GM12874 (cell line): ENCODE results near the gene CORO2A.

Source experiments
- CTCF ChIP-seq: IDR thresholded peaks from 2 replicates; pipeline ENCODE4 v1.5.1; 2011; ENCODE audit warnings: low read depth, mild to moderate bottlenecking, control low read depth, low read length, moderate library complexity; ENCODE audit not compliant: insufficient read depth

CORO2A gene

GRCh38 chr9:98232926-98233325 lies 40.5 kb upstream of the CORO2A start:
- TF ChIP-seq CTCF: no peak

GRCh38 chr9:98231770-98232478 lies 39.5 kb upstream of the CORO2A start:
- TF ChIP-seq CTCF: no peak

GRCh38 chr9:98230789-98231188 lies 38.4 kb upstream of the CORO2A start:
- TF ChIP-seq CTCF: no peak

GRCh38 chr9:98230304-98230703 lies 37.9 kb upstream of the CORO2A start:
- TF ChIP-seq CTCF: no peak

GRCh38 chr9:98229620-98230019 lies 37.2 kb upstream of the CORO2A start:
- no peak for TF ChIP-seq CTCF

GRCh38 chr9:98229090-98229395 lies 36.6 kb upstream of the CORO2A start:
- TF ChIP-seq CTCF: no peak

GRCh38 chr9:98228392-98229089 lies 36.1 kb upstream of the CORO2A start:
- TF ChIP-seq CTCF: no peak
